NCI-H748 treated with DMSO at 0.1 percent for 48 hours (cell line): ENCODE results near the gene HOXA3.
A peak's percentile ranks its signal among the peaks of the same experiment; 100 is the strongest.

Experiments used
- DNase-seq: peaks from one replicate; lab custom pipeline; 2025; lab: John Stamatoyannopoulos, UW

HOXA3 gene

GRCh38 chr7:27177795-27178320 is 25.5 kb upstream of the HOXA3 start:
- no peak for DNase-seq

- DNase-seq: no peak
Measured at GRCh38 chr7:27176962-27177794, 24.8 kb upstream of the HOXA3 start.

- no peak for DNase-seq
Measured at GRCh38 chr7:27176524-27176845, 24.1 kb upstream of the HOXA3 start.

- DNase-seq: no peak
Measured at GRCh38 chr7:27175626-27176523, 23.5 kb upstream of the HOXA3 start.

GRCh38 chr7:27174874-27175625 is 22.7 kb upstream of the HOXA3 start:
- DNase-seq: no peak

- DNase-seq: peak; percentile 47
Measured at GRCh38 chr7:27173956-27174873, 21.8 kb upstream of the HOXA3 start, which contains the start of gene HOXA10. Gene HOXA10 (minus strand): TSS chr7:27174320. CDS start chr7:27174306, 14 bp downstream.

GRCh38 chr7:27173511-27173955 is 21.1 kb upstream of the HOXA3 start:
- no peak for DNase-seq

- DNase-seq: peak; percentile 34
Measured at GRCh38 chr7:27172823-27173510, 20.6 kb upstream of the HOXA3 start.

GRCh38 chr7:27172315-27172774 is 20.0 kb upstream of the HOXA3 start:
- DNase-seq: no peak

- DNase-seq: no peak
Measured at GRCh38 chr7:27171637-27172314, 19.4 kb upstream of the HOXA3 start.

GRCh38 chr7:27171325-27171636 is 18.9 kb upstream of the HOXA3 start:
- DNase-seq: no peak

GRCh38 chr7:27170426-27171324 is 18.3 kb upstream of the HOXA3 start:
- no peak for DNase-seq

- DNase-seq: peak; percentile 51
Measured at GRCh38 chr7:27169658-27170425, 17.5 kb upstream of the HOXA3 start.

GRCh38 chr7:27168265-27168947 is 16.0 kb upstream of the HOXA3 start:
- no peak for DNase-seq

- DNase-seq: no peak
Measured at GRCh38 chr7:27167916-27168264, 15.5 kb upstream of the HOXA3 start.

GRCh38 chr7:27166531-27167505 is 14.4 kb upstream of the HOXA3 start:
- no peak for DNase-seq
